ENCODE measurements around the gene EPN2.

DNA sequence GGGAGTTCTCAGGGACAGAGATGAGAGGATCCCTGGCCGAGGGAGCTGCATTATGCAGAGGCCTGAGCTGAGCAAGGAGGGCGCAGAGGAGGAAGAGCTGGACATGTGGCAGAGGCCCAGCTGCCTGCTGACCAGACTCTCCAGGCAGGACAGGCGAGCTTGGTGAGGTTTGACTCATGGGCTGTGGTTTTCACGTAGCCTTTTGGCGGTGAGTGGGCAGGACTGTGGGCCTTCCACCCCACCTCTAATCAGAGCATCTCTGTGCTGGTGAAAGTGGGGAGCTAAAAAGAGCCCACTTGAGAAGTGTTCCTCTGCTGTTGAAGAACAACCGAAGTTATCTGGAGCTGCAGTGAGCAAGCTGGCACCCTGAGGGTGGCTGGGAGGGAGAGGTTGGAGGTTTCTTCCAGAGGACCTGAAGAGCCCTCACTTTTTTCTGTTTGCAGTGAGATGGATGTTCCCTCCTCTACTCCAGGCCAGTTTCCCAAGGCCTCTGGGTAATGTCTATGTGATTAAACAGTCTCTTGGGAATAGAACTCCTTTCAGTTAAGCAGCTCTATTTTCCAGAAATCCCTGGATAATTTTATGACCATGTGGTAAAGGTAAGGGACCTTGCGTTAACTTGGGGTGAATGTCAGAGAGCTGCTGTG is 11.9 kb downstream of the EPN2 start:
- TF ChIP-seq, protein P1, sequence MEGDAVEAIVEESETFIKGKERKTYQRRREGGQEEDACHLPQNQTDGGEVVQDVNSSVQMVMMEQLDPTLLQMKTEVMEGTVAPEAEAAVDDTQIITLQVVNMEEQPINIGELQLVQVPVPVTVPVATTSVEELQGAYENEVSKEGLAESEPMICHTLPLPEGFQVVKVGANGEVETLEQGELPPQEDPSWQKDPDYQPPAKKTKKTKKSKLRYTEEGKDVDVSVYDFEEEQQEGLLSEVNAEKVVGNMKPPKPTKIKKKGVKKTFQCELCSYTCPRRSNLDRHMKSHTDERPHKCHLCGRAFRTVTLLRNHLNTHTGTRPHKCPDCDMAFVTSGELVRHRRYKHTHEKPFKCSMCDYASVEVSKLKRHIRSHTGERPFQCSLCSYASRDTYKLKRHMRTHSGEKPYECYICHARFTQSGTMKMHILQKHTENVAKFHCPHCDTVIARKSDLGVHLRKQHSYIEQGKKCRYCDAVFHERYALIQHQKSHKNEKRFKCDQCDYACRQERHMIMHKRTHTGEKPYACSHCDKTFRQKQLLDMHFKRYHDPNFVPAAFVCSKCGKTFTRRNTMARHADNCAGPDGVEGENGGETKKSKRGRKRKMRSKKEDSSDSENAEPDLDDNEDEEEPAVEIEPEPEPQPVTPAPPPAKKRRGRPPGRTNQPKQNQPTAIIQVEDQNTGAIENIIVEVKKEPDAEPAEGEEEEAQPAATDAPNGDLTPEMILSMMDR (IDR thresholded peaks at IDR 0.05) = no peak
- no peak for TF ChIP-seq POLR2A (IDR thresholded peaks at IDR 0.05)

All from thyroid gland (tissue), 4 donors.